Inferior parietal cortex (tissue), 1 donor: Measurements from ENCODE around the gene TMEM47.

Experiments used
- DNase-seq: peaks from one replicate; pipeline ENCODE4 v3.0.0-alpha.2; 2016; ENCODE audit errors: extremely low spot score

The TMEM47 gene

DNA sequence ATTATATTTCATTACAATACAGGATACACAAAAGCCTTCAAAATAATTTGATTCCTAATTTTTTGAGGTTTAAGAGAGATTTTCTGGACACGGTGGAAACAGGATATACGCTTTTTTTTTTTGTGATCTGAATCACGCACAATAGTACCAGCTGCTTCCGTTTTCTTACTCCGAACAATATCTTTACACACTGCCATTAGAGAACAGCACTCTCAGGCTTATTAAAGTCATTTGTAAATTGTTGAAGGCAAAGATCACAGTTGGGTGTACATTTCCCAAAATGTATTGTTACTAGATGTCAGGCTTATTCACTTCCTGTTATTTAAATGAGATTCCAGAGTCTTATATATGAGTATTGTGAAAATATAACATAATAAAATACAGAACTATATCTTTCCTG, 71.5 kb downstream of the TMEM47 start:
- no peak for DNase-seq

- DNase-seq = no peak
Measured at GRCh38 chrX:34584781-34585180, 72.3 kb downstream of the TMEM47 start.

GRCh38 chrX:34580069-34580468, 77.0 kb downstream of the TMEM47 start:
- no peak for DNase-seq

DNA sequence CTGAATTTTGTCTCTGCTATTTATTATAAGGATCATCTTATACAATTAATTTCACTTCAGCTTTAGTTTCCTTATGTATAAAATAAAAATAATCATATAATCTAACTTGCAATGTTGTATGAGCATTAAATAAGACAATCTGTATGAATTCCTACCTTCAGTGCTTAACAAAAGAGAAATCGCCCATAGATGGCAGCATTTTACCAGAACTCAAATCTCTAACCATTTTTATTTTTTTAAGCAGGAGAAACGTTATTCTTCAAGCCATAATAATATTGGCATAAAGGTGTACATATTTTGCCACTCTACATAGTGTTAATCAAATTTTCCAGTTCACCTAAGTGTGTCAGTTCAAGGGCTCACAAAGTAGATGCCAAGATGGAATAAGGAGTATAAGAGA, 78.8 kb downstream of the TMEM47 start:
- peak; percentile 55 for DNase-seq
